ENCODE data around the gene FAT1.

Gene FAT1

GRCh38 chr4:186693894-186694293, 29.8 kb downstream of the FAT1 start:
- no peak overlapping the region for H3K4me2 ChIP-seq (ENCODE audit: low read depth, low read length)
- H3K4me1 ChIP-seq (ENCODE audit: low read length): no peaks in the 10 kb centered on the region
- H3K27me3 ChIP-seq (replicated peaks; ENCODE audit: insufficient read depth, low read length): no peaks in the 10 kb centered on the region
- no peak overlapping the region for H3K9ac ChIP-seq (ENCODE audit: low read length)
- no peaks in the 10 kb centered on the region for H3K9me2 ChIP-seq (replicated peaks; ENCODE audit: insufficient read depth, low read length)
- H3K4me3 ChIP-seq (ENCODE audit: low read length): no peak overlapping the region
- H3F3A ChIP-seq (ENCODE audit: insufficient read depth, low read length): no peaks in the 10 kb centered on the region
- no peak overlapping the region for H2AFZ ChIP-seq (ENCODE audit: low read length)
- no peaks in the 10 kb centered on the region for H4K20me1 ChIP-seq (ENCODE audit: insufficient read depth, low read length)
- 0 out of 2 replicates have a peak, but pooled peaks cover 9% of the 10 kb centered on the region for H3K36me3 ChIP-seq (replicated peaks; ENCODE audit: insufficient read depth, low read length)
- no peaks in the 10 kb centered on the region for H3K9me3 ChIP-seq (replicated peaks; ENCODE audit: insufficient read depth, low read length)
- H3K79me2 ChIP-seq (ENCODE audit: low read length): peaks cover 75% of the 10 kb centered on the region
- H3K27ac ChIP-seq (ENCODE audit: low read length): no peak overlapping the region
- DNase-seq: no peak
- TF ChIP-seq EZH2 (optimal IDR thresholded peaks at IDR 0.05; ENCODE audit: low read depth, low read length) (no peak), EZH2phosphoT487 (IDR thresholded peaks at IDR 0.05; ENCODE audit: low read length) (no peak)
- TF ChIP-seq, protein P1, sequence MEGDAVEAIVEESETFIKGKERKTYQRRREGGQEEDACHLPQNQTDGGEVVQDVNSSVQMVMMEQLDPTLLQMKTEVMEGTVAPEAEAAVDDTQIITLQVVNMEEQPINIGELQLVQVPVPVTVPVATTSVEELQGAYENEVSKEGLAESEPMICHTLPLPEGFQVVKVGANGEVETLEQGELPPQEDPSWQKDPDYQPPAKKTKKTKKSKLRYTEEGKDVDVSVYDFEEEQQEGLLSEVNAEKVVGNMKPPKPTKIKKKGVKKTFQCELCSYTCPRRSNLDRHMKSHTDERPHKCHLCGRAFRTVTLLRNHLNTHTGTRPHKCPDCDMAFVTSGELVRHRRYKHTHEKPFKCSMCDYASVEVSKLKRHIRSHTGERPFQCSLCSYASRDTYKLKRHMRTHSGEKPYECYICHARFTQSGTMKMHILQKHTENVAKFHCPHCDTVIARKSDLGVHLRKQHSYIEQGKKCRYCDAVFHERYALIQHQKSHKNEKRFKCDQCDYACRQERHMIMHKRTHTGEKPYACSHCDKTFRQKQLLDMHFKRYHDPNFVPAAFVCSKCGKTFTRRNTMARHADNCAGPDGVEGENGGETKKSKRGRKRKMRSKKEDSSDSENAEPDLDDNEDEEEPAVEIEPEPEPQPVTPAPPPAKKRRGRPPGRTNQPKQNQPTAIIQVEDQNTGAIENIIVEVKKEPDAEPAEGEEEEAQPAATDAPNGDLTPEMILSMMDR (IDR thresholded peaks at IDR 0.05; ENCODE audit: low read length): no peak

DNA sequence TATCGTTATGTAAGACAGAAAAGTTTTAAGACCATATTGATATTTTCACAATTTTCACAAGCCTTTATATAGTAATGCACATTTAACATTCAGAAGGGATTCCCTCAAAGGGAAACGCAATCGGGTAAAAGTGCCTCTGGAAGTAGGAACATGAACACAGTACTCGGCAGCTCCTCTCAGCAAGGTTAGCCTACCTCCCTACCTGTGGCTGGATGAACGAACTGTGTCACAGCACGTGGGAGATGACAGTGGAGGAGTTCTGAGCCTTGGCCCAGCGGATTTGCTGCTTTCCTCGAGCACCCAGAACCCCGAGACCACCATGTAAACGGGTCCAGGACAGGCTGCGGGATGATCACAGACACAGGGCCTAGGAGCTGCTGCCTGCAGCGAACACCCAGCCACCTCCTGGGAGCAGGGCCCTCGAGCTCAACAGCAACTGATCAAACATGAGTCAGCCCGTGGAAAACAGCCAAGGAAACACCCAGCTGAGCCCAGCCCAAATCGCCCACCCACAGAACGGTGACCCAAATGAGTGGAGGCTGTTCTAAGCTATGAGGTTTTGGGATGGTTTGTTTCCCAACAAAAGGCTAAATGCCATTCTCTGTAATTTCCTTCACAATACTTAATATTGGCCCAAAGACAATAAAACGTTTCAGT, 30.4 kb downstream of the FAT1 start:
- no peaks in the 10 kb centered on the region for H3K4me1 ChIP-seq (ENCODE audit: low read length)
- no peaks in the 10 kb centered on the region for H3K9me2 ChIP-seq (replicated peaks; ENCODE audit: insufficient read depth, low read length)
- no peak for TF ChIP-seq EZH2 (optimal IDR thresholded peaks at IDR 0.05; ENCODE audit: low read depth, low read length)
- no peak for TF ChIP-seq EZH2phosphoT487 (IDR thresholded peaks at IDR 0.05; ENCODE audit: low read length)
- TF ChIP-seq, protein P1 (IDR thresholded peaks at IDR 0.05; ENCODE audit: low read length): no peak
- H3F3A ChIP-seq (ENCODE audit: insufficient read depth, low read length): no peaks in the 10 kb centered on the region
- peaks cover 75% of the 10 kb centered on the region for H3K79me2 ChIP-seq (ENCODE audit: low read length)
- no peak overlapping the region for H3K4me3 ChIP-seq (ENCODE audit: low read length)
- H3K27ac ChIP-seq (ENCODE audit: low read length): no peak overlapping the region
- no peaks in the 10 kb centered on the region for H3K27me3 ChIP-seq (replicated peaks; ENCODE audit: insufficient read depth, low read length)
- no peaks in the 10 kb centered on the region for H3K9me3 ChIP-seq (replicated peaks; ENCODE audit: insufficient read depth, low read length)
- H3K9ac ChIP-seq (ENCODE audit: low read length): no peak overlapping the region
- no peak overlapping the region for H2AFZ ChIP-seq (ENCODE audit: low read length)
- H3K4me2 ChIP-seq (ENCODE audit: low read depth, low read length): no peak overlapping the region
- no peak for DNase-seq
- no peaks in the 10 kb centered on the region for H4K20me1 ChIP-seq (ENCODE audit: insufficient read depth, low read length)
- 0 out of 2 replicates have a peak, but pooled peaks cover 9% of the 10 kb centered on the region for H3K36me3 ChIP-seq (replicated peaks; ENCODE audit: insufficient read depth, low read length)

DNA sequence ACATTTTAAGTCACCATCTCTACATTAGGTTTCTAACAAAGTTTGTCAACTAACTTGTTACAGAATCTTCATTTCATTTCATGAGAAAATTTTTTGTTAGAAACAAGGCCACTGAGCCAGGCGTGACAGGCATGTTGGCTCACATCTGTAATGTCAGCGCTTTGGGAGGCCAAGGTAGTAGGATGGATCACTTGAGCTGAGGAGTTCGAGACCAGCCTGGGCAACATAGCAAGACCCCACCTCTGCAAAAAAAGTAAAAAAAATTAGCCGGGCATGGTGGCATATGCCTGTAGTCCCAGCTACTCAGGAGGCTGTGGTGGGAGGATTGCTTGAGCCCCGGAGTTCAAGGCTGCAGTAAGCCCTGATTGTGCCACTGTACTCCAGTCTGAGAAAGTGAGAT, 32.3 kb downstream of the FAT1 start:
- Histone ChIP-seq H3K4me1 (ENCODE audit: low read length) (no peaks in the 10 kb centered on the region), H3F3A (ENCODE audit: insufficient read depth, low read length) (no peaks in the 10 kb centered on the region), H2AFZ (ENCODE audit: low read length) (no peak overlapping the region), H3K79me2 (ENCODE audit: low read length) (peaks cover 74% of the 10 kb centered on the region), H3K4me2 (ENCODE audit: low read depth, low read length) (no peak overlapping the region), H3K4me3 (ENCODE audit: low read length) (no peak overlapping the region), H3K9me2 (replicated peaks; ENCODE audit: insufficient read depth, low read length) (no peaks in the 10 kb centered on the region), H3K27me3 (replicated peaks; ENCODE audit: insufficient read depth, low read length) (no peaks in the 10 kb centered on the region), H4K20me1 (ENCODE audit: insufficient read depth, low read length) (no peaks in the 10 kb centered on the region), H3K9me3 (replicated peaks; ENCODE audit: insufficient read depth, low read length) (no peaks in the 10 kb centered on the region), H3K27ac (ENCODE audit: low read length) (no peak overlapping the region), H3K36me3 (replicated peaks; ENCODE audit: insufficient read depth, low read length) (0 out of 2 replicates have a peak, but pooled peaks cover 6% of the 10 kb centered on the region), H3K9ac (ENCODE audit: low read length) (no peak overlapping the region)
- DNase-seq: no peak
- TF ChIP-seq EZH2phosphoT487 (IDR thresholded peaks at IDR 0.05; ENCODE audit: low read length) (no peak), EZH2 (optimal IDR thresholded peaks at IDR 0.05; ENCODE audit: low read depth, low read length) (no peak)
- TF ChIP-seq, protein P1 (IDR thresholded peaks at IDR 0.05; ENCODE audit: low read length): no peak
